GM19467 (cell line): Measurements from ENCODE around the gene ABCA13.

Experiments
- ATAC-seq: cut with Tn5 transposase; IDR thresholded peaks from one replicate; pipeline ENCODE4 v1.9.1; 2021; ENCODE audit warnings: mild to moderate bottlenecking, moderate library complexity; ENCODE audit not compliant: unreplicated experiment

The ABCA13 gene

DNA sequence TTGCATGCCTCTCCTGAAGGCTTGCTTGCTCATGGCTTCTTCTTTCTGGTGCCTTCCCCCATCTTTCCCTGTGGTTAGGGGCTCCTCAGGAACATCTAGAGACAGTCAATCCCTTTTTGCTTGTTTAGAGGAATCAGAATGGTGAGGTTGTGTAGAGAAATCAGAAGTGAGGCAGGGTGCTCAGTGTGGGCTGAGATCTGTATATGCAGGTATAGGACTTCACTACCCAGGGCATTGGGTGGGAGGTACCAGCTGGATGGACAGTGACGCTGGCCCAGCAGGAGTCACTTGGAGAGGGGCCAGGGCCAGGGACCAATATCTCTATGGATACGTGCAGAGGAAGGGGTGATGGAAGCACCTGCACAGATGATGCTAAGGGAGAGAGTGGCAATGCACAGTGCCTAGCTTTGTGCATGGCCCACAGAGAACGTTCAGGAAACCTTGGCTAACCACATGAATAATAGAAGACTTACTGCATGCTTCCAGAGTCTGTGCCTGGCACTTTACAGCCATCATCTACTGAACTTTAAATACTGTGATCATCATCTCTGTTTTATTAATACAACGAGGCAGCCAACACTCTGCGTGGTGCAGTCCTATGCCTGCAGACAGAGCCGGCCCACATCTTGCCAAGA lies 255.2 kb downstream of the ABCA13 start:
- ATAC-seq = no peak

DNA sequence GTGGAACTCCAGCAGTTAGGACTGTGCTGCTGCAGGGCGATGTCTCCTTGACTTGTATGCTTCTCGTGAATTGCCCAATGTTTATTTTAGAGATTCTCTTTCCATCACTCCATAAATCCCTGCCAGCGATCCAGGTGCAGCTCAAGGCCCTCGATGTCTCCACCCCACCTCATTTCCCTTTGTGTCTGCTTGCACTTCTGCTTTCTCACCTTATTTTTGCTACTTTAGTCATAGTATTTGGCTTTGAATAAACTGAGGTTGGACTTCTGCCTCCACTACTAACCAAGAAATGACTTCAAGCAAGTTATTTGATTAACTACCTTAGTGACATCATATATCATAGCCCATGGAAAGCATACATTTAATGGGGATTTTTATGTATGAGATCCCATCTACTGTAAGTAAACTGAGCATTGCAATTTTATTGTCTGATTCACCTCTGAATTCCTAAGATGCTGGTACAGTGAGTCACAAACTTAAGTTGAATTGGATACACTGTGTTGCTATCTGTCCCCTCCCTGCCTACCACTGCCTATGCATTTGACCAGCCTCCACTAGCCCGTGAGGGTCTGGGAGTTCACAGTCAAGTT lies 255.8 kb downstream of the ABCA13 start:
- no peak for ATAC-seq

- no peak for ATAC-seq
Measured at GRCh38 chr7:48427671-48428070, 256.4 kb downstream of the ABCA13 start.

DNA sequence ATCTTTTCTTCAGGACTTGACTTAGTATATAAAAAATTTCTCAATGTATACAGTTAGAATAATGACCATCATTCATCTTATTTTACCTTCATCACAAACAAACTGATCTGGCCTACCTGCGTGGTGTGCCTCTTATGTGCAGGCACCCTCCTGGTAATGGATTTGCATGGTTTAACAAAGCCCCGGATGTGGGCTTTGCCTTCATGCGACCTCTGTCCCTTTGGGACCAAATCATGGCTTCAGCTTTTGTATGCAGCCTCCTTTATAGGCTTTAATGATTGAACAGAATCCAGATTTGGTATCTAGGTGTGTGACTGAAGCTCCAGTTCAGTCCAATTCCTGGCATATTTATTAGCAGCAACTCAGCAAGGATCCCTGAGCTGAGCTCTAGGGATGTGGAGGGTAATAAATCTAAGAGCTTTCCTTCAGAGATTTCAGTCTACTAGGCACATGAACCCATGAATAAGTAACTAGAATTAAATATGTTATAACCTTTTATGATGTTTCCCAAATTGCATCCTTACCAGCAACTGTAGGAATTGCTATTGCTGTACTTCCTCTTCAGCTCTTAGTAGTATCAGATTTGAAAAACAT lies 256.9 kb downstream of the ABCA13 start:
- ATAC-seq = no peak

DNA sequence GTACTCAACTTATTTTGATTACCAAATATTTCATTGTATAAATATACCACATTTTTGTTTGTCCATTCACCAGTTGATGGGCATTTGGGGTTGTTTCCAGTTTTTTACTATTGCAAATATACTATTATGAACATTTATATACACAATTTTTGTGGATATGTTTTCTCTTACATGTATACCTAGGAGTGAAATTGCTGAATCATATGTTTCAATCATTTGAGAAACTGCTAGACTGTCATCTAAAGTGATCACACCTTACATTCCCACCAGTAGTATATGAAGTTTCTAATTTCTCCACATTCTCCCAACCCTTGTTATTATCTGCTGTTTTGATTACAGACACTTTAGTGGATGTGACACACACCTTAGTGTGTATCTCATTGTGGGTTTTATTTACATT lies 257.9 kb downstream of the ABCA13 start:
- no peak for ATAC-seq

DNA sequence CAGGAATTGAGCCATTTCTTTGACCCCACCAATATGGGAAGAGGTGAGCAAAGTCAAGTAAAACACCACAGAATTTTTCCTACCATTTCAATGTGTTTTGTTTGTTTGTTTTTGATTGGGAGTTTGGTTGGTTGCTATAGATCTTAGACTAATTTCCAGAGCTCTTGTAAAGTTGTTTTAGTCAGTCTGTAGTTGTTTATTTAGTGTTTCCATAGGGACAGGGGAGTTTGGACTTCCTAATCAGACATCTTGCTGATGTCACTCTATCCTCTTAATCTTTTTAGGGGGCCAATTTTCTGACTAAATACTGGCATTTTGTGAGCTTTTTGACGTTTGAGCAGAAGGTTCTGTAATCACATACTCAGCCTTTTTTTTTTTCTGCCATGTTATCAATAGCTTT lies 266.9 kb downstream of the ABCA13 start:
- no peak for ATAC-seq

- no peak for ATAC-seq
Measured at GRCh38 chr7:48441848-48442492, 270.7 kb downstream of the ABCA13 start.

GRCh38 chr7:48443051-48443450 lies 271.8 kb downstream of the ABCA13 start:
- no peak for ATAC-seq

DNA sequence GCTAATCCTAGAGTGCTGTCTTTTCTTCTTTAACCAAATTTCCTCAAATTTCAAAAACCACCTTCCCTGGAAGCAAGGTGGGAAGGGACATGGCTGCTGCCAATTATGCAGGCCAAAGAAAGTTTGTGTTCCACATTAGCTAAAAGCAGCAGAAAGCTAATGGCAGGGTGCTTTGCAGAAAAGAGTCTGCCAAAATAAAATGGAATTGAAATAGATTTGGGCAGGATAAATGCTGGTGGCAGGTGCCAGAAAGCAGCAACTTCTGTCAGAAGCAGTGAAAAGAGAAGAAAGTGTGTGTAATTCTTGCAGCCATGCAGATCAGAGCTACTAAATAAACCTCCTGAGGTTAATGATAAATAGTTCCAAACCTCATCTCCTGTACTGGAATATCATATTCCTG lies 275.5 kb downstream of the ABCA13 start:
- ATAC-seq = no peak

- ATAC-seq = no peak
Measured at GRCh38 chr7:48452218-48452617, 281.0 kb downstream of the ABCA13 start.

DNA sequence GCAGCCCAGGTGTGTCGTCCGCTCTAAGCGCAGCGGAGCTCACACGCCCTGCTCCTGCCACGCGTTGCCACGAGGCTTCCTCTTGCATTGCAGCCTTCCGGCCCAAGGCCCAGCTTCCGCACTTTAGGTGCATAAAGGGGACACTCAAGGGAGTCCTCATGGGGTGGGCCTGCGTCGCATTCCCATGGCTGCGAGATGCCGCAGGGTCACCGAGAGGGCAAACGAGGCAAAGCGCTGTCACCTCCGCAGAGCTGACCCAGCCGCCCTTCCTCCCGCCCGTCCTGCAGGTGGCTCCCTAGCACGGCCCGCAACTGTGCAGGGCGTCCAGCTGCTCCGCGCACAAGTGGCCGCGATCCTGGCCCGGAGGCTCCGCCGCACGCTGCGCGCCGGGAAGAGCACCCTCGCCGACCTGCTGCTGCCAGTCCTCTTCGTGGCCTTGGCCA lies 283.5 kb downstream of the ABCA13 start:
- ATAC-seq = no peak

- ATAC-seq = no peak
Measured at GRCh38 chr7:48455363-48455762, 284.1 kb downstream of the ABCA13 start.

- ATAC-seq = no peak
Measured at GRCh38 chr7:48458701-48459524, 287.7 kb downstream of the ABCA13 start.

- ATAC-seq = no peak
Measured at GRCh38 chr7:48466713-48467112, 295.5 kb downstream of the ABCA13 start.

GRCh38 chr7:48471196-48471595 lies 299.9 kb downstream of the ABCA13 start:
- ATAC-seq = no peak

DNA sequence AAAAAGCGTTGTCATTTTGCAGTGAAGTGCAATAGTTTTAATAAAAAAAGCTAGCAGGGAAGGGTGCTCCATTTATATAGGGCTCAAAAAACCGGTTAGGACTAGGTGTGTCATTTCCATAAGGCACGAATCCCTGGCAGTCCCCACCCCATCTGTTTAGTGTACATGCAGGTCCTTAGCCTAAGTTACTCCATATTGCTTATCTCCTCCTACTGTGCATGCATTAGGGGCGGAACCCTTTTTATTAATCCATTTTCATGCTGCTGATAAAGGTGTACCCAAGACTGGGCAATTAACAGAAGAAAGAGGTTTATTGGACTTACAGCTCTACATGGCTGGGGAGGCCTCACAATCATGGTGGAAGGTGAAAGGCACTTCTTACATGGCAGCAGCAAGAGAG lies 301.4 kb downstream of the ABCA13 start:
- ATAC-seq = no peak

DNA sequence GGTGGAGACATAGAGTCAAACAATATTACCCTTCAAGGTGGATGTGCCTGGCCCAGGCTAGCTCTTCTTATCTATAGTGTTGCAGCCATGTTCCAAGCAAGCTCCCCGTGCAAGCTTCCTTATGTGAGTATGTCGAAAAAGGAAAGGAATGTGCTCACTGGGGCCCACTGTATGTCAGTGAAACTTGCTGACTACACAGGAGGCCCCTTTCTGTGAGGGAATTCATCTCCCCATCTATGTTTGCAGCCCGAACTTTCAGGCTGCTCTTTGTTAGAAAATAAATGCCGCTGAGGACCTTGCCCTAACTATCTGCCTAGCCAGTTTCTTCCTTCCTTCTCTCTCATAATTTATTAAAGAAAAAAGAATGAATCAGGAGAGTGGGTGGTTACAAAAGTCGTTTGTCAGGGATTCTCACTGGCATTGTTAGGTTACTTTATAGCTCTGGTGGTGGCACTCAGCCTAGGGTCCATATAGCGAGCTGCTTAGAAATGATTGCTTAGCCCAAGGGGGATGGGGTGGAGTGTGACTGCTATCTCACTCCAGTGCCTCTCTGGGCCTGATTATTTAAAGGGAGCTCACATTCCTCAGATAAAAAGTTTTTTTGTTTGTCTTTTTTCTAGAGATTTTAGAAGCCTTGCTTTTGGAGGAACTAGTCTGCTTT lies 302.1 kb downstream of the ABCA13 start:
- ATAC-seq = no peak

GRCh38 chr7:48481235-48481634 lies 310.0 kb downstream of the ABCA13 start:
- ATAC-seq = no peak

DNA sequence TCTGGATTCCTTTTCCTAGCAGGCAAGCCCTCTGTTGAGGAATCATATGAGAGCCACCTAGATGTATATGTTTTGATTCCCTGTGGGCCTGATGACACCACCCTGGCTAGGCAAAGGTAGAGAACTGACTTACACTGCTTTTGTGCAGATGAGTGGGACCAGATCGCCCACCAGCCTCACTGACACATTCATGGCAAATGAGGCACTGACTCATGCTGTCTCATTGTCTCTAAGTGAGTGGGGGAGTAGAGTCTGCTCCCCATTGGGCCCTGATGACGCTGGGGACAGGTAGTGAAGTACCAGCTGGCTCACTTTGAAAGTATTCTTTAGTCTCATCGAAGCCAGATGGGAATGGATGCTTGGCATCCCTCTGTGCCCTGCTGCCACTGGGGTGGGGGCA lies 326.3 kb downstream of the ABCA13 start:
- ATAC-seq = no peak

- ATAC-seq = no peak
Measured at GRCh38 chr7:48502021-48502420, 330.8 kb downstream of the ABCA13 start.

GRCh38 chr7:48505051-48505450 lies 333.8 kb downstream of the ABCA13 start:
- no peak for ATAC-seq
